Activated naive CD8-positive, alpha-beta T cell treated with anti-CD3 and anti-CD28 coated beads, Interleukin-2, amount 50 U/mL, for 24 hours (primary cell): ENCODE data around the gene ZBTB7C.

Experiments
- ATAC-seq: fragments of 150-1000 bp; cut with Tn5 transposase; one replicate; pipeline ENCODE4 v1.10.0; 2021
- DNase-seq: peaks from one replicate; pipeline ENCODE4 v3.0.0; 2021
- H3K27ac Mint-ChIP-seq: one replicate; pipeline ENCODE4 v1.8.0; 2021; ENCODE audit warnings: mild to moderate bottlenecking, mixed read lengths
- H3K27me3 Mint-ChIP-seq: one replicate; pipeline ENCODE4 v1.8.0; 2021; ENCODE audit warnings: mixed read lengths
- H3K36me3 Mint-ChIP-seq: one replicate; pipeline ENCODE4 v1.8.0; 2021; ENCODE audit warnings: low read depth, mixed read lengths
- H3K4me1 Mint-ChIP-seq: one replicate; pipeline ENCODE4 v1.8.0; 2021; ENCODE audit warnings: mixed read lengths
- H3K4me3 Mint-ChIP-seq: one replicate; pipeline ENCODE4 v1.8.0; 2021; ENCODE audit warnings: mild to moderate bottlenecking, moderate library complexity, mixed read lengths
- H3K9me3 Mint-ChIP-seq: one replicate; pipeline ENCODE4 v1.8.0; 2021; ENCODE audit warnings: mixed read lengths

ZBTB7C gene

DNA sequence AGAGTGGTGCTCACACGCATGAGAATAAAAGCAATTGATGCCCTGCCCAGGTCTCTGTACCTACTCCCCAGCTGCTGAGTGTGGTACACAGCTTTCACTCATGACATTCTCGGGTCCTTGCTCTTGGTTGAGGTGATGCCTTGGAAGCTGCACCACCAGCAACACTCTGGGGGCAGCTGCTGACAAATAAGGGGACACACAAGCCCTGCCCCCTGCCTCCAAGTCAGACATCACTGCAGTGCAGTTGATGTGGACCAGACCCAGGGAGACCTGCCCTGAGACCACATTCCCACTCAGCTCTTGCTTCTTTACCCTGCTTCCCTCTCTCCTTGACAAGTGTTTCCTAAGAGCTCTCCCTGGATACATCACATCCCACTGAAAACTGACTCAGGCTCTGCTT lies 225.6 kb downstream of the ZBTB7C start:
- no peaks in the 10 kb centered on the region for H3K9me3 Mint-ChIP-seq

DNA sequence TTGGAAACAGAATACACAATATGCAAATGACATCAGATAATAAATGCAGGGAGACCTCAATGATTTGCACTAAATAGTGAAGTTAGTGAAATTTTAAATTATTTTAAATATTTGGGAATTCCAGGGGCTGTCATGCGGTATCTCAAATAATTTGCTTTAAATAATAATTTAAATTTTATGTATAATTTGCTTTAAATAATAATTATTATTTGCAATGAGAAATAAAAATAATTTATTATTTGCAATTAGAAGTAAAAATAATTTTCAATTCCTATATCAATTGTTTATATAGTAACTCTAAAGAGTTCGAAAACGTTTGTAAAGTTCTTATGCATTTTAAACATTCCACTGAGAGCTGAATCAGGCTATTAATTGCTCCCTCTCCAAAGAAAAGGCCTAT lies 226.4 kb downstream of the ZBTB7C start:
- Mint-ChIP-seq H3K36me3 (no peaks in the 10 kb centered on the region), H3K27ac (no peak overlapping the region), H3K27me3 (peaks cover 11% of the 10 kb centered on the region), H3K9me3 (no peaks in the 10 kb centered on the region), H3K4me1 (no peaks in the 10 kb centered on the region), H3K4me3 (no peak overlapping the region)
- DNase-seq (no peak), ATAC-seq (no peak)

More for the DNA sequence above, 225.6 kb downstream of the ZBTB7C start:
- Mint-ChIP-seq H3K36me3 (no peaks in the 10 kb centered on the region), H3K27me3 (peaks cover 12% of the 10 kb centered on the region), H3K4me1 (no peaks in the 10 kb centered on the region), H3K27ac (no peak overlapping the region), H3K4me3 (no peak overlapping the region)
- DNase-seq (no peak), ATAC-seq (no peak)

DNA sequence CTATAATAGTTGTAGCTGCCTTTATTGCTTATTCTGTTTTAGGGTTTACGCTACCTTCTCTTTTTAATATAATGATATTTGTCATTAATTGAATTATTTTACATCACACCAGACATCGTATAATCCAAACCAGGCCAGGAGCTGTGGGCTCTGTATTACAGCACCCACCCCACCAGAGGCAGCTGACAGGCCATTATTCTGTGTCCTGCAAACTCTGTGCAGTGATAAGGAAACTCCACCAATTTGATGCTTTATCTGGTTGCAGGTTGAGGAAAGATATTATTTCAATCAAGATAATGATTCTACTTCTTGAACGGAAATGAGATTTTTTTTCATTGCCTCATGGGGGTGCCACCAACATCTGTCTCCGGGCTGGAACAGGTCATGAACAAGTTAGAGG lies 227.3 kb downstream of the ZBTB7C start:
- no peak overlapping the region for H3K27ac Mint-ChIP-seq
- no peak for DNase-seq
- H3K27me3 Mint-ChIP-seq, result peaks cover 9% of the 10 kb centered on the region
- ATAC-seq, result no peak
- no peaks in the 10 kb centered on the region for H3K9me3 Mint-ChIP-seq
- no peak overlapping the region for H3K4me3 Mint-ChIP-seq
- H3K4me1 Mint-ChIP-seq, result no peaks in the 10 kb centered on the region
- no peaks in the 10 kb centered on the region for H3K36me3 Mint-ChIP-seq

DNA sequence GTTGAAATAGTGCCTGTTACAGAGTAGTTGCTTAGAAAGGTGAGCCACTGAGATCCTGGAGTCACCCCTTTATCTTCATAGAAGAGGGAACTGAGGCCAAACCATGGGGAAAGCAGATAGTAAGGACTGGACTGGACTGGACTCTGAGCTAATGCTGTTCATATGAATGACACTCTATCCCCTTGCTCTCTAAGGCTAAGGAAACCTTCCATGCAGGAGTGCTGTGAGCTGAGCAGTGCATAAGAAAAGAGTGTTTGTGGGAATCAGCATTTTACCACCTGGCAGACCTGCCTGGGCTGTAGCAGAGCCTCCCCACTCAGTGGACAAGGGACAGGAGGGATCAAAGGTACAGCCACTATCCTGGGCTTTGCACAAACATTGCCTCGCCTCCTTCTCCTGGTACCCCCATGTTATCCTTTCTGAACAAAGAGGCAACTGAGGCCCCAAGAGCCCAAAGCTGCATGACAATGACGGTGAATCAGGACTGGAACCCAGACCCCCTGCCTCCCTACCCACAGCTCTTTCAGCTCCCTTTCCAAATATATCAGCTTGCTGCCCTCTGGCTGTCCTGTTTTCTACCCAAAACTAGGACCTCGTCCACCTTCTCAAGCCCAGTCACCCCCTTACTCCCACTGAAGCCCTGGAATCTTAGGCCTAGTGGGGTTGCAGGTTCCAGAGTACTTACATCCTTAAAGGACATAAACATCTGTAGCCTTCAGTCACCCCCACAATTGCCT lies 227.9 kb downstream of the ZBTB7C start:
- Mint-ChIP-seq H3K36me3 (no peaks in the 10 kb centered on the region), H3K27me3 (peaks cover 7% of the 10 kb centered on the region), H3K4me1 (no peaks in the 10 kb centered on the region), H3K9me3 (no peaks in the 10 kb centered on the region), H3K4me3 (no peak overlapping the region), H3K27ac (no peak overlapping the region)
- DNase-seq (no peak), ATAC-seq (no peak)

DNA sequence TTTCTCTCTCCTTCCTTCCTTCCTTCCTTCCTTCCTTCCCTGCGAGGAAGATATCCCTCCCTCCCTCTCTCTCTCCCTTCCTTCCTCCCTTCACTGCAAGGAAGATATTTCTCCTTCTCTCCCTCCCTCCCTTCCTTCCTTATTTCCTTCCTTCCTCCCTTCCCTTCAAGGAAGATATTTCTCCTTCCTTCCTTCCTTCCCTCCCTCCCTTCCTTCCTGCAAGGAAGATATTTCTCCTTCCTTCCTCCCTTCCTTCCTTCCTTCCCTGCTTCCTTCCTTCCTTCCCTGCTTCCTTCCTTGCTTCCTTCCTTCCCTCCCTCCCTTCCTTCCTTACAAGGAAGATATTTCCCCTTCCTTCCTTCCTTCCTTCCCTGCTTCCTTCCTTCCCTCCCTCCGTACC lies 229.5 kb downstream of the ZBTB7C start:
- DNase-seq, result no peak
- H3K27me3 Mint-ChIP-seq, result peaks cover 7% of the 10 kb centered on the region
- no peak for ATAC-seq
- no peak overlapping the region for H3K4me3 Mint-ChIP-seq
- H3K9me3 Mint-ChIP-seq, result no peaks in the 10 kb centered on the region
- no peak overlapping the region for H3K27ac Mint-ChIP-seq
- H3K36me3 Mint-ChIP-seq, result no peaks in the 10 kb centered on the region
- H3K4me1 Mint-ChIP-seq, result no peaks in the 10 kb centered on the region

DNA sequence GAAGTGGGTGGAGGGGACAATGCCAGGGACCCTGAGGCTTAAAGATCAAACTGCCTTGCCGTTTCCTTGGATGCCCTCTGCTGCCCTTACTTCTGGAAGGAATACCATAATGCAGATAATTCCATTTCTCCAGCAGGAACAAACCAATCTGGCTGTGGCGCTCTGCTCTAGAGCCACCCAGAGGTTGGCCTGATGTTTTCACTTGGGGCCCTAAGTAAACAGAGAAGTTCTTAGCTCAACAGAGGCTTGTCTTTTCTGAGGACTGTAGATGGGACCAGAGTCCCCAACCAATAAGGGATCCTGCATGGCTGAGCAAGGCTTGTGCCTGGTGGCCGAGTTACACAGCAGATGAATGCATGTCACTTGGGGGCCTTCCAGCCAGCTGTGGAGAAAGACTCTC lies 230.2 kb downstream of the ZBTB7C start:
- H3K27ac Mint-ChIP-seq, result no peak overlapping the region
- ATAC-seq (no peak), DNase-seq (no peak)
- no peak overlapping the region for H3K4me3 Mint-ChIP-seq
- H3K27me3 Mint-ChIP-seq, result peaks cover 7% of the 10 kb centered on the region
- H3K4me1 Mint-ChIP-seq, result no peaks in the 10 kb centered on the region
- H3K9me3 Mint-ChIP-seq, result no peaks in the 10 kb centered on the region
- H3K36me3 Mint-ChIP-seq, result no peaks in the 10 kb centered on the region

DNA sequence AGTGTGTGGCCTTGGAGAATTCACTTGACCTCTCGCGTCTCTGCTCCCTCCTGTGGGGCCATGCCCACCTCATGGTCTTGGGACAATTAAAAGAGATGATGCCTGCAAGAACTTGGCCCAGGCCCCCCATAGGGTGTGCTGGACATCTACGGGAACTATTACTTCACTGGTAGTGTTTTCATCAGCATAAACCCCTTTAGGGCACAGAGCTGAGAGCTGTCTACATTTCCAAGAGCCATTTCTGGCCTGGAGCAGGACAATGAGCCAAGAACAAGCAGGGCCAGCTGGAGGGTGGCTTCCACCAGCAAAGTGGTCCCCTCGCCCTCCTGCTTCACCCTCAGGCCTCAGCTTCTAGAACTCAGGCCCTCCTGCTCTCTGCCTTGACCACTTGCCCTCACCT lies 232.3 kb downstream of the ZBTB7C start:
- Mint-ChIP-seq H3K36me3 (no peaks in the 10 kb centered on the region), H3K27me3 (peaks cover 4% of the 10 kb centered on the region), H3K9me3 (no peaks in the 10 kb centered on the region), H3K27ac (no peak overlapping the region), H3K4me3 (no peak overlapping the region), H3K4me1 (no peaks in the 10 kb centered on the region)
- DNase-seq, result no peak
- ATAC-seq, result no peak

DNA sequence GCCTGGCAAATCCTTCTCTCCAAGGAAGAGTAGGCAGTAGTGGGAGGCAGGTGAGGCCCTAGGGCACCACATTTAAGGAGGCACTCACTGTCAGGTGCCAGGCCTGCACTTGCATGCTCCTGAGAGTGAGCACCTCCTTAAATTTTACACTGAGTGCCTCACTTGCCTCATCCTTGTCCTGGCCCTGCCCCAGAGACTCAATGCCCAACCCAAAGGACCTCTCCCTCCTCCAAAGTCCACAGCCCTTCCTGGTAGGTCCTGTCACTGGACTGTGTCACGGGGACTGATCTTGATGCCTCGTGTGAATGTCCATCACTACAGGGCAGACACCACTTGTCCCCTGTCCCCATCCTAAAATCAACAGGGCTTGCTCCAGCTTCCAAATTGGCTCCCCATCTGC lies 235.6 kb downstream of the ZBTB7C start:
- H3K4me1 Mint-ChIP-seq, result no peaks in the 10 kb centered on the region
- no peak overlapping the region for H3K27ac Mint-ChIP-seq
- DNase-seq, result no peak
- H3K36me3 Mint-ChIP-seq, result no peaks in the 10 kb centered on the region
- H3K4me3 Mint-ChIP-seq, result no peak overlapping the region
- no peaks in the 10 kb centered on the region for H3K9me3 Mint-ChIP-seq
- no peaks in the 10 kb centered on the region for H3K27me3 Mint-ChIP-seq
- no peak for ATAC-seq

DNA sequence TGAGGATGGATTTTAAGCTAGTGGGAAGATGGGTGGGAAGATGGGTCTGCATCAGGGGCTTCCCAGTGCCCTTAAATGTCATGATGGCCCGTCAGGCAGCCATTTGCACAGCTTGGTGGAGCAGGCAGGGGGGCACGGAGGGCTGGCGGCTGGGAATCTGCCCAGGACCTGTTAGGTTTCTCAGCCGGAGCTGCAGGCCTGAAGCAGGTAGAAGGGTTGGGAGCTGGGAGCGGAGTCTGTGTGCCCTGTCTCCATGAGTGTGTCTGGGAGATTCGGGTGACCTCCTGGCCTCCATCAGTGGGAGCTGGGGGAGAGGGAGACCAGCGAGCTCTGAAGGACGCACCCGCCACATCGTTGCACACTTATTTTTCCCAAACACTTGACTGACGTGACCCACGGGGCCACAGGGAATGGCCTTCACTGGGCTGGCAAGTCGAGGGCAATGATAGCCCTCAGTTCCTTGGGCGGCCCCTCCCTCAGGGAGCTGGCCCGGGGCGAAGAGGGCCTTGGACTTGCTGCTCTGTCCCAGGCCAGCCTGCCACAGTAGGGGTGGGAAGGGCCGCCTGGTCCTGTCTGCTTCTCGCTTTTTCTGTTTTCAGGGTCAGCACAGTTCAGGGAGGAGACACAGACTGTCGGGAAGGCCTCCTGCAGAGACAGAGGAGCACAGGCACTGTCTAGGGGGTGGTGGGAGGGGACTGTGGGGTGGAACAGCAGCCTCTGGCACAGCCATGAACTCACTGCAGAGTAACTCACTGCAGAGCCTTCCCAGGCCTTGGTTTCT lies 236.8 kb downstream of the ZBTB7C start:
- no peaks in the 10 kb centered on the region for H3K36me3 Mint-ChIP-seq
- H3K9me3 Mint-ChIP-seq, result no peaks in the 10 kb centered on the region
- no peaks in the 10 kb centered on the region for H3K4me1 Mint-ChIP-seq
- DNase-seq, result no peak
- no peaks in the 10 kb centered on the region for H3K27me3 Mint-ChIP-seq
- ATAC-seq, result no peak
- H3K27ac Mint-ChIP-seq, result no peak overlapping the region
- H3K4me3 Mint-ChIP-seq, result no peak overlapping the region

DNA sequence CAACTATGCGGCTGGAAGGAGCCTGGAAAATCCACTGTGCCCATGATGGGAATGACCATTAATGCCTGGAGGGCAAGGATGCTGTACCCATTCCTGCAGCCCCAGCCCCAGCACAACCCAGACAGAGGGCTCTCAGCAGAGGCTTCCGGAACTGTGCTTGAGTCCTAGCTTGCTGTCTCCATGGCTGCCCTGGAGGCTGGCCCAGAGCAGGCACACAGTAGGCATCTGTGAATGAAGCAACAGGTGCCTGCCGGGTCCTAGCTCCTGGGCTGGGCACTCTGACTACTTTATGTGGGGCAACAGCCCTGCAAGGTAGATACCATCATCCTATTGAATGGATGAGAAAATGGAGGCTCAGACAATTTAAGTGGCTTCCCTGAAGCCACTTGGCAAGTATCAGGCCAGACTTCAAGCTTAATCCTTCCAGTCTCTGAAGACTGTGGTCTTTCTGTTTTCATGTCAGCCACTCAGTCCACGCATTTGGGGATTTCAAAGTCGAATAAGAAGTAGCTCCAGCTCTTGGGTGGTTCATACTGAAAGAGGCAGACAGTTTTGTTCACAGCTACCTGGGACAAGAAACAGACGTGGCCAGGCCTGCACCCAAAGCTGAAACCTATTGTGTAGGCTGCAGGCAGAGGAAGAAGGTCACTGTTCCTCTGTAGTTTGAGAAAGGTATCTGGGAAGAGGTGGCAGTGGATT lies 237.5 kb downstream of the ZBTB7C start:
- H3K4me3 Mint-ChIP-seq, result no peak overlapping the region
- ATAC-seq (no peak), DNase-seq (no peak)
- no peaks in the 10 kb centered on the region for H3K9me3 Mint-ChIP-seq
- no peaks in the 10 kb centered on the region for H3K36me3 Mint-ChIP-seq
- H3K27ac Mint-ChIP-seq, result no peak overlapping the region
- no peaks in the 10 kb centered on the region for H3K27me3 Mint-ChIP-seq
- peaks cover 5% of the 10 kb centered on the region for H3K4me1 Mint-ChIP-seq

DNA sequence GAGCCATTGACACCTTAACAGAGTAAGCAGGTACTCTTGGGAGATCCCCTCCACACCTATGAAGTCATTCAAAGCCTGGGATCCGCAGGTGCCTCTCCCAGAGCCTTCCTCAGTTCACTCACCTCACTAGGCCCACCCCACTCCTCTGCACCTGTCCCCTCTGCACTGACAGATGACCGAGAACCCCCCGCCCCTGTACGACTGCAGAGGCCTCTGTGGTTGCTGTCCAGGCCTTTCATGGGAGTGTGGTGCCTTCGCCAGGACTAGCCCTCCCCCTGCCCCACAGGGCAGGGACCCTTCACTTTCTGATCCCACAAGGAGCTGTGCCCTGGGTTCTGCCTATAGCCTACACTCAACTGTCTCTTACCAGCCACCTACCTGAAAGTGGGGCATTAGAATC lies 238.5 kb downstream of the ZBTB7C start:
- Mint-ChIP-seq H3K9me3 (no peaks in the 10 kb centered on the region), H3K27me3 (no peaks in the 10 kb centered on the region), H3K36me3 (no peaks in the 10 kb centered on the region), H3K4me1 (peaks cover 5% of the 10 kb centered on the region), H3K27ac (no peak overlapping the region), H3K4me3 (no peak overlapping the region)
- no peak for ATAC-seq
- DNase-seq, result no peak

DNA sequence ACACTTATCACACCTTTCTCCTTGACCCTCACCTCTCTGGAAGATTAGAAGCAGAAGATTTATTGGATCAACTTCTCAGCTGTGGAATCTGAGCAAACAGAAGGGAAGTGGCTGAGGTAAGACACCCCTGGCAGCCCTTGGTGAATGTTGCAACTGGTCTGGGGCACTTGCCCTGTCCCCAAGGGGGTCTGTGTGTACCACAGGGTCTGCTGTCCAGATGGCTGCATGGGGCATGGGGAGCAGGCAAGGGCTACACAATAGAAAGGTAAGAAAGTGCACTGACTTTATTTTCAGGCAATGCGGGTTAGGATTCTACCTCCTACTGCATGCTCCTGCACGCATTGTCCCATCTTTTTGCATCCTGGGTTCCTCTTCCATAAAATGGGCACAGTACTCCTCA lies 240.3 kb downstream of the ZBTB7C start:
- H3K4me1 Mint-ChIP-seq, result peaks cover 5% of the 10 kb centered on the region
- DNase-seq, result no peak
- H3K9me3 Mint-ChIP-seq, result no peaks in the 10 kb centered on the region
- H3K4me3 Mint-ChIP-seq, result no peak overlapping the region
- H3K27ac Mint-ChIP-seq, result no peak overlapping the region
- no peaks in the 10 kb centered on the region for H3K36me3 Mint-ChIP-seq
- ATAC-seq, result no peak
- H3K27me3 Mint-ChIP-seq, result peaks cover 5% of the 10 kb centered on the region

DNA sequence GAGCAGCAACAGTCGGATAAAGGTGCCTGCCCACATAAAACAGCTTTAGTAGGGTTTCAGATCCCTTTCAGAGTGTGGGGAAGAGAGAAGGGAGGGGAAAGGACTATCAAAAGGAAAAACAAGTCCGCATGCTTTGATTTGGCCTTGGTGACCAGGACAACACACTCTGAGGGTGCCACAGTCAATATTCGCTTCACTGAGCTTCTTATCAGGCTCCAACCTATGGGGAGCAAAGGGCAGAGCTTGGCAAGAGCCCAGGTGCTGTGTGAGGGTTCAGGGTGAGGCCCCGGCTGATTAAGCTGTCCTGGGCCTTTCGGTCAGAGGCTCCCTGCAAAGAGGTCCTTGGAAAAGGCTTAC lies 241.3 kb downstream of the ZBTB7C start:
- Mint-ChIP-seq H3K27ac (no peak overlapping the region), H3K4me1 (peaks cover 5% of the 10 kb centered on the region), H3K36me3 (no peaks in the 10 kb centered on the region), H3K9me3 (no peaks in the 10 kb centered on the region), H3K27me3 (peaks cover 8% of the 10 kb centered on the region), H3K4me3 (no peak overlapping the region)
- no peak for ATAC-seq
- DNase-seq, result no peak

DNA sequence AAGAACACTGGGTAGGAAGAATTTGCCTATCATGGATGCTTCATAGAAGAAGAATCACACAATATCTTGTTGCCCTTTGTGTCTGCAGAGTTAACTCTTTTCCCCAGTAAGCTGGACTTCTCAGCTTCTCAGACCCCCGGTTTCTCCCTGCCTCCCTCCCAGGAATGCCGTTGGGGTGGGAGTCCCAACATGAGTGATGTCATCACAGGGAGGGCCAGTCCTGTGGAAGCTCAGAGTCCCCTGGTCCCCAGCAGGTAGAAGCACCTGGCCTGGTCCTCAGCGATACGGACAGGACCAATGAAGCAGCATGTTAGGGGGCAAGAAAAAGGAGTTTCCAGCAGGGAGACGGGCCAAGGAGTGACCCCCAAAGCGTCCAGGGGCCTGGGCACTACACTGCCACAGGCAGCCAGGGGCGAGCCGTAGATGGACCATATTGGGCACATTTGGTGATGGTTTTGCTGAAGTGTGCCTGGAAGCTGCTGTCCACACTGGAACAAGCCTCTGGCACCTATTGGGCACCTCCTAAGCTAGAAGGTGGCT lies 242.8 kb downstream of the ZBTB7C start:
- no peak for ATAC-seq
- H3K4me1 Mint-ChIP-seq, result peaks cover 7% of the 10 kb centered on the region
- no peak overlapping the region for H3K4me3 Mint-ChIP-seq
- H3K9me3 Mint-ChIP-seq, result no peaks in the 10 kb centered on the region
- no peak for DNase-seq
- no peak overlapping the region for H3K27ac Mint-ChIP-seq
- H3K27me3 Mint-ChIP-seq, result peaks cover 16% of the 10 kb centered on the region
- no peaks in the 10 kb centered on the region for H3K36me3 Mint-ChIP-seq
